Endothelial cell (in vitro differentiated cells): Measurements from ENCODE around the gene KSR1. TPM values are rescaled to one million over a fixed set of nuclear protein-coding genes. Genes with fewer than 3 reads are reported as not detected.

Experiments
- DNase-seq: peaks from one replicate; pipeline ENCODE4 v3.0.0; 2021; ENCODE audit warnings: low spot score
- H3K27ac Mint-ChIP-seq: one replicate; pipeline ENCODE4 v1.8.0; 2021; ENCODE audit warnings: mixed read lengths, inconsistent platforms; ENCODE audit not compliant: unreplicated experiment
- H3K27me3 Mint-ChIP-seq: one replicate; pipeline ENCODE4 v1.8.0; 2021; ENCODE audit warnings: mild to moderate bottlenecking, moderate library complexity, mixed read lengths, inconsistent platforms; ENCODE audit not compliant: unreplicated experiment
- H3K36me3 Mint-ChIP-seq: one replicate; pipeline ENCODE4 v1.8.0; 2021; ENCODE audit warnings: mild to moderate bottlenecking, low read depth, mixed read lengths, inconsistent platforms; ENCODE audit not compliant: unreplicated experiment
- H3K4me1 Mint-ChIP-seq: one replicate; pipeline ENCODE4 v1.8.0; 2021; ENCODE audit warnings: mild to moderate bottlenecking, mixed read lengths, inconsistent platforms; ENCODE audit not compliant: unreplicated experiment
- H3K4me3 Mint-ChIP-seq: one replicate; pipeline ENCODE4 v1.8.0; 2021; ENCODE audit warnings: mild to moderate bottlenecking, mixed read lengths, inconsistent platforms; ENCODE audit not compliant: unreplicated experiment
- H3K9me3 Mint-ChIP-seq: one replicate; pipeline ENCODE4 v1.8.0; 2021; ENCODE audit warnings: mixed read lengths, inconsistent platforms; ENCODE audit not compliant: unreplicated experiment
- total RNA-seq: library from RNA; stranded (reverse); fragmentation: NEBNext Ultra II Directional; extraction: Animal tissue kit (Norgen Biotek cat#: 25700); gene quantifications from one replicate; pipeline ENCODE4 v1.2.1, GENCODE V29; 2021; ENCODE audit not compliant: unreplicated experiment
- TF ChIP-seq, protein P1 (sequence below): fragments of 200-600 bp; sonication (generic); IDR thresholded peaks from one replicate; pipeline ENCODE4 v1.5.0; 2021; ENCODE audit warnings: antibody characterized with exemption; ENCODE audit not compliant: unreplicated experiment

KSR1 gene
- total RNA-seq, 1 donor from 2014 or later = 65.2 TPM

DNA sequence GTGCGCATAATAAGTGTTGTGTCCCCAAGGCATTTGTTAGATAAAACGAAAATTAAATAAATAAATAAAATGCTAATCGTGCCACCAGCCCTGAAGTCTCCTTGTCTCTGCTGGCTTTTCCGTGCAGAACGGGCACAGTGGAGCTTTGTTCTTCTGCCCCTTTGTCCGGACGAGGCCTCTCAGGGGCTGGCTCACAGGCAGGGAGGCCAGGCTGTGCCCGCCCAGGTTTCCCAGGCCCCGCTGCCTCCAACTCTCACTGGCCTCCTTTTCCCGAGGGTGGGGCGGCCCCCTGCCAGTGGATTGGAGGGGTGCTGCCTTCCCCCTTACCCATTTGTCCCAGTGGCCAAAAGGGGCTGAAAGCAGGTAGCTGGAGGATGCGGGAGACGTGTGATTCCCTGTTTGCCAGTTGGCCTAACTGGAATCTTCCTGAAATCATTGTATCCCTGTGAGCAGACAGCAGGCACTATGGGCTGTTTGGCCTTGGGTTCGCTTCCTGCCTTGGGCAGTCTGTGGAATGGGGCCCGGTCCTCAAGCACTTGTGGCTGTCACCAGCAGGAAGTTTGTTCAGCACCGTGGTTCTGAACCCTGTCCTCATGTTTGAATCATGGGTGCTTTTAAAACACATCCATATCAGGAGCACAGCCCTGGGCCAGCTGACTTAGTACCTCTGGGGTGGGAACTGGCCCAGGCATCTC is 64.4 kb downstream of the KSR1 start:
- Mint-ChIP-seq H3K36me3 (no peaks in the 10 kb centered on the region), H3K27ac (no peak overlapping the region), H3K4me1 (peaks cover 32% of the 10 kb centered on the region), H3K4me3 (no peak overlapping the region), H3K27me3 (peaks cover 4% of the 10 kb centered on the region), H3K9me3 (no peaks in the 10 kb centered on the region)
- TF ChIP-seq, protein P1, sequence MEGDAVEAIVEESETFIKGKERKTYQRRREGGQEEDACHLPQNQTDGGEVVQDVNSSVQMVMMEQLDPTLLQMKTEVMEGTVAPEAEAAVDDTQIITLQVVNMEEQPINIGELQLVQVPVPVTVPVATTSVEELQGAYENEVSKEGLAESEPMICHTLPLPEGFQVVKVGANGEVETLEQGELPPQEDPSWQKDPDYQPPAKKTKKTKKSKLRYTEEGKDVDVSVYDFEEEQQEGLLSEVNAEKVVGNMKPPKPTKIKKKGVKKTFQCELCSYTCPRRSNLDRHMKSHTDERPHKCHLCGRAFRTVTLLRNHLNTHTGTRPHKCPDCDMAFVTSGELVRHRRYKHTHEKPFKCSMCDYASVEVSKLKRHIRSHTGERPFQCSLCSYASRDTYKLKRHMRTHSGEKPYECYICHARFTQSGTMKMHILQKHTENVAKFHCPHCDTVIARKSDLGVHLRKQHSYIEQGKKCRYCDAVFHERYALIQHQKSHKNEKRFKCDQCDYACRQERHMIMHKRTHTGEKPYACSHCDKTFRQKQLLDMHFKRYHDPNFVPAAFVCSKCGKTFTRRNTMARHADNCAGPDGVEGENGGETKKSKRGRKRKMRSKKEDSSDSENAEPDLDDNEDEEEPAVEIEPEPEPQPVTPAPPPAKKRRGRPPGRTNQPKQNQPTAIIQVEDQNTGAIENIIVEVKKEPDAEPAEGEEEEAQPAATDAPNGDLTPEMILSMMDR = no peak
- no peak for DNase-seq

GRCh38 chr17:27521281-27522027 is 65.2 kb downstream of the KSR1 start:
- Mint-ChIP-seq H3K27me3 (peaks cover 4% of the 10 kb centered on the region), H3K4me1 (peaks cover 35% of the 10 kb centered on the region), H3K4me3 (no peak overlapping the region), H3K36me3 (no peaks in the 10 kb centered on the region), H3K9me3 (no peaks in the 10 kb centered on the region), H3K27ac (no peak overlapping the region)
- TF ChIP-seq, protein P1 = no peak
- no peak for DNase-seq

- Mint-ChIP-seq H3K4me1 (peaks cover 41% of the 10 kb centered on the region), H3K36me3 (no peaks in the 10 kb centered on the region), H3K9me3 (no peaks in the 10 kb centered on the region), H3K27me3 (peaks cover 4% of the 10 kb centered on the region), H3K4me3 (no peak overlapping the region), H3K27ac (no peak overlapping the region)
- TF ChIP-seq, protein P1 = no peak
- no peak for DNase-seq
These were observed 65.9 kb downstream of the KSR1 start for GRCh38 chr17:27522028-27522635.

GRCh38 chr17:27523712-27524111 is 67.5 kb downstream of the KSR1 start:
- Mint-ChIP-seq H3K4me3 (no peak overlapping the region), H3K27ac (no peak overlapping the region), H3K36me3 (no peaks in the 10 kb centered on the region), H3K4me1 (peaks cover 37% of the 10 kb centered on the region), H3K27me3 (peaks cover 2% of the 10 kb centered on the region), H3K9me3 (no peaks in the 10 kb centered on the region)
- TF ChIP-seq, protein P1 = no peak
- DNase-seq = no peak

DNA sequence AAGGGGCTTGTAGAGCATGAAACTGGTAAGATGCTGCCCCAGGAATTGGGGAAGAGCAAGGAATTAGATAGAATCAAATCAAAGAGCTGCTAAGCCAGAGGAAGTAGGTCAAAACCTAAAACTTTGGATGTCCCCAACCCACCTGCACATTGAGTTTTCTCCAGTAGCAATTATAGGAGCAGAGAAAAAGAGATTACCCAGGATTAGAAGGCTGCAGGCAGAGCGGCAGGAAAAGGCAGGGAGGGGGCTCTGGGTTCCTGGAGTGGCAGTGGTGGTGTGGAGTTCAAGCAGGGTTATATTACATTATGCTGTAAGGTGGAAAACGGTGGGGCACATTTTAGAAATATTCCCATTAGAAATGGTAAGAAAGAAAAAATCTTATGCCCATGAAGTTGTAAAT is 68.3 kb downstream of the KSR1 start:
- Mint-ChIP-seq H3K27me3 (peaks cover 4% of the 10 kb centered on the region), H3K4me1 (peaks cover 34% of the 10 kb centered on the region), H3K4me3 (no peak overlapping the region), H3K27ac (no peak overlapping the region), H3K9me3 (no peaks in the 10 kb centered on the region), H3K36me3 (no peaks in the 10 kb centered on the region)
- TF ChIP-seq, protein P1 = no peak
- DNase-seq = no peak
